Activated CD4-positive, alpha-beta T cell treated with anti-CD3 and anti-CD28 coated beads, Interleukin-2, Interleukin-6, amounts not matched to agents 100 ng/mL and 50 ng/mL, durations not matched to agents 16 hours and 8 hours (primary cell): ENCODE data around the gene ALAS1.
A peak's percentile ranks its signal among the peaks of the same experiment; 100 is the strongest.
"Not testable (repeated sequence)": the region's sequence is repeated elsewhere in the genome, so short reads cannot be mapped to it uniquely, and the experiment has no call there.

Experiments used
- DNase-seq: peaks from one replicate; pipeline ENCODE4 v3.0.0-alpha.2; 2020

Gene ALAS1

GRCh38 chr3:52197842-52198625 is at the start of gene ALAS1:
ALAS1 (plus strand) TSS chr3:52198160; CDS start chr3:52199242, 1,082 bp downstream.
- DNase-seq, result peak; percentile 95

GRCh38 chr3:52149021-52149420 is 48.9 kb upstream of the ALAS1 start:
- DNase-seq, result no peak

GRCh38 chr3:52149726-52150125 is 48.2 kb upstream of the ALAS1 start:
- no peak for DNase-seq

- no peak for DNase-seq
Measured at GRCh38 chr3:52150357-52150756, 47.6 kb upstream of the ALAS1 start.

GRCh38 chr3:52150860-52151259 is 47.1 kb upstream of the ALAS1 start:
- no peak for DNase-seq

GRCh38 chr3:52151991-52152390 is 46.0 kb upstream of the ALAS1 start:
- DNase-seq, result not testable (repeated sequence)

GRCh38 chr3:52153389-52154096 is 44.4 kb upstream of the ALAS1 start:
- peak; percentile 29 for DNase-seq

GRCh38 chr3:52154135-52155094 is 43.5 kb upstream of the ALAS1 start, which contains the start of gene POC1A:
POC1A (minus strand) TSS chr3:52154423; CDS start chr3:52154372, 51 bp downstream.
- DNase-seq, result peak; percentile 95

- DNase-seq, result no peak
Measured at GRCh38 chr3:52155912-52156311, 42.0 kb upstream of the ALAS1 start.

- DNase-seq, result no peak
Measured at GRCh38 chr3:52159503-52159902, 38.5 kb upstream of the ALAS1 start.

- no peak for DNase-seq
Measured at GRCh38 chr3:52162250-52162872, 35.6 kb upstream of the ALAS1 start.

GRCh38 chr3:52167240-52167639 is 30.7 kb upstream of the ALAS1 start:
- no peak for DNase-seq

- DNase-seq, result not testable (repeated sequence)
Measured at GRCh38 chr3:52170217-52170616, 27.7 kb upstream of the ALAS1 start.

- DNase-seq, result no peak
Measured at GRCh38 chr3:52171514-52172261, 26.3 kb upstream of the ALAS1 start.

GRCh38 chr3:52172262-52172757 is 25.6 kb upstream of the ALAS1 start:
- DNase-seq, result no peak

- DNase-seq, result no peak
Measured at GRCh38 chr3:52173101-52173500, 24.9 kb upstream of the ALAS1 start.

- DNase-seq, result no peak
Measured at GRCh38 chr3:52174896-52175295, 23.1 kb upstream of the ALAS1 start.

GRCh38 chr3:52175416-52176179 is 22.4 kb upstream of the ALAS1 start:
- DNase-seq, result no peak

- DNase-seq, result no peak
Measured at GRCh38 chr3:52176180-52176752, 21.7 kb upstream of the ALAS1 start.

- DNase-seq, result no peak
Measured at GRCh38 chr3:52176951-52177700, 20.8 kb upstream of the ALAS1 start.
